ENCODE data around the gene MBNL1. TPM values are rescaled to one million over a fixed set of nuclear protein-coding genes. Genes with fewer than 3 reads are reported as not detected.

Gene MBNL1
- total RNA-seq, 8 experiments from 2014 or later, result 17.3 to 294 (median 44.8) TPM

GRCh38 chr3:152296382-152296781 is 27.7 kb downstream of the MBNL1 start:
- no peak for ATAC-seq (replicated peaks in 6 of 8)
- whole genome bisulfite sequencing, 10 experiments, result 64 to 100% (median 91%) methylated on average over 1 to 3 of the region's 3 CpGs
- no peak overlapping the region for H3K4me3 ChIP-seq
- in situ Hi-C loops (cut with MboI; ENCODE audit: low pct_unique_long_range_greater_than_20kb in 2 of 9, low sequenced_read_pairs in 9 of 9, unreplicated experiment in 9 of 9), result no loop called here
- no peak overlapping the region for H3K27ac ChIP-seq
- peaks cover 8 to 24% of the 10 kb centered on the region in 2 donors for H3K4me1 ChIP-seq (replicated peaks in 1 of 2)

GRCh38 chr3:152296971-152297370 is 28.2 kb downstream of the MBNL1 start:
- 88 to 100% (median 100%) methylated on average over 1 of the region's 1 CpG; no CpG with 5 or more reads in 3 of the 10 experiments for WGBS, 10 experiments
- in situ Hi-C loops (cut with MboI; ENCODE audit: low pct_unique_long_range_greater_than_20kb in 2 of 9, low sequenced_read_pairs in 9 of 9, unreplicated experiment in 9 of 9), result no loop called here
- H3K4me1 ChIP-seq (replicated peaks in 1 of 2), result peaks cover 12 to 30% of the 10 kb centered on the region in 2 donors
- H3K4me3 ChIP-seq, result no peak overlapping the region
- no peak for ATAC-seq (replicated peaks in 6 of 8)
- no peak overlapping the region for H3K27ac ChIP-seq

GRCh38 chr3:152298393-152299248 is 29.9 kb downstream of the MBNL1 start:
- peak overlapping the region; percentile 83 to 91 for H3K27ac ChIP-seq
- H3K4me3 ChIP-seq, result peak overlapping the region; percentile 38 to 59 (median 52)
- in situ Hi-C loops (cut with MboI; ENCODE audit: low pct_unique_long_range_greater_than_20kb in 2 of 9, low sequenced_read_pairs in 9 of 9, unreplicated experiment in 9 of 9), result no loop called here
- WGBS, 10 experiments, result 0 to 60% (median 23%) methylated on average over 2 to 14 of the region's 14 CpGs
- H3K4me1 ChIP-seq (replicated peaks in 1 of 2), result peaks cover 13 to 46% of the 10 kb centered on the region in 2 donors
- peak; percentile 74 to 98 (median 96) for ATAC-seq (replicated peaks in 6 of 8)

GRCh38 chr3:152299249-152299976 is 30.7 kb downstream of the MBNL1 start:
- Histone ChIP-seq H3K4me1 (replicated peaks in 1 of 2) (peaks cover 15 to 52% of the 10 kb centered on the region in 2 donors), H3K4me3 (peak overlapping the region; percentile 38 to 59 (median 52)), H3K27ac (peak overlapping the region; percentile 22 to 91)
- peak in 1 of 8 experiments; percentile 24 for ATAC-seq (replicated peaks in 6 of 8)
- in situ Hi-C loops (cut with MboI; ENCODE audit: low pct_unique_long_range_greater_than_20kb in 2 of 9, low sequenced_read_pairs in 9 of 9, unreplicated experiment in 9 of 9), result no loop called here
- 0 to 100% (median 72%) methylated on average over 1 to 9 of the region's 9 CpGs; no CpG with 5 or more reads in 1 of the 10 experiments for WGBS, 10 experiments

GRCh38 chr3:152300029-152300731 is 31.5 kb downstream of the MBNL1 start:
- Histone ChIP-seq H3K27ac (no peak overlapping the region), H3K4me1 (replicated peaks in 1 of 2) (peaks cover 17 to 59% of the 10 kb centered on the region in 2 donors), H3K4me3 (peak overlapping the region in 4 of 5 donors; percentile 47 to 59 (median 54))
- WGBS, 10 experiments, result 14 to 88% (median 80%) methylated on average over 3 to 8 of the region's 8 CpGs; no CpG with 5 or more reads in 1 of the 10 experiments
- in situ Hi-C loops (cut with MboI; ENCODE audit: low pct_unique_long_range_greater_than_20kb in 2 of 9, low sequenced_read_pairs in 9 of 9, unreplicated experiment in 9 of 9), result no loop called here
- ATAC-seq (replicated peaks in 6 of 8), result no peak

GRCh38 chr3:152301745-152302181 is 33.0 kb downstream of the MBNL1 start:
- Histone ChIP-seq H3K4me1 (replicated peaks in 1 of 2) (peaks cover 17 to 63% of the 10 kb centered on the region in 2 donors), H3K4me3 (peak overlapping the region in 4 of 5 donors; percentile 14 to 59 (median 38)), H3K27ac (no peak overlapping the region)
- in situ Hi-C loops (cut with MboI; ENCODE audit: low pct_unique_long_range_greater_than_20kb in 2 of 9, low sequenced_read_pairs in 9 of 9, unreplicated experiment in 9 of 9), result no loop called here
- ATAC-seq (replicated peaks in 6 of 8), result no peak
- 25 to 69% (median 53%) methylated on average over 1 to 3 of the region's 3 CpGs; no CpG with 5 or more reads in 1 of the 10 experiments for whole genome bisulfite sequencing, 10 experiments

GRCh38 chr3:152302521-152303021 is 33.8 kb downstream of the MBNL1 start:
- ATAC-seq (replicated peaks in 6 of 8), result peak in 3 of 8 experiments; percentile 5 to 32 (median 24)
- in situ Hi-C loops (cut with MboI; ENCODE audit: low pct_unique_long_range_greater_than_20kb in 2 of 9, low sequenced_read_pairs in 9 of 9, unreplicated experiment in 9 of 9), result no loop called here
- H3K4me3 ChIP-seq, result peak overlapping the region in 1 of 5 donors; percentile 59
- H3K27ac ChIP-seq, result no peak overlapping the region
- 0 to 92% (median 35%) methylated on average over 3 to 4 of the region's 4 CpGs; no CpG with 5 or more reads in 2 of the 10 experiments for WGBS, 10 experiments
- peaks cover 17 to 63% of the 10 kb centered on the region in 2 donors for H3K4me1 ChIP-seq (replicated peaks in 1 of 2)

- ATAC-seq (replicated peaks in 6 of 8), result no peak
- H3K27ac ChIP-seq, result no peak overlapping the region
- in situ Hi-C loops (cut with MboI; ENCODE audit: low pct_unique_long_range_greater_than_20kb in 2 of 9, low sequenced_read_pairs in 9 of 9, unreplicated experiment in 9 of 9), result no loop called here
- H3K4me1 ChIP-seq (replicated peaks in 1 of 2), result peaks cover 20 to 72% of the 10 kb centered on the region in 2 donors
- no peak overlapping the region for H3K4me3 ChIP-seq
Observed at GRCh38 chr3:152304160-152304559, 35.4 kb downstream of the MBNL1 start.

- Histone ChIP-seq H3K27ac (no peak overlapping the region), H3K4me3 (no peak overlapping the region), H3K4me1 (replicated peaks in 1 of 2) (peaks cover 17 to 76% of the 10 kb centered on the region in 2 donors)
- peak in 1 of 8 experiments; percentile 21 for ATAC-seq (replicated peaks in 6 of 8)
- 25 to 71% (median 53%) methylated on average over 1 to 2 of the region's 2 CpGs; no CpG with 5 or more reads in 2 of the 10 experiments for WGBS, 10 experiments
- in situ Hi-C loops (cut with MboI; ENCODE audit: low pct_unique_long_range_greater_than_20kb in 2 of 9, low sequenced_read_pairs in 9 of 9, unreplicated experiment in 9 of 9), result no loop called here
Observed at GRCh38 chr3:152305075-152305474, 36.3 kb downstream of the MBNL1 start.

GRCh38 chr3:152307829-152308474 is 39.2 kb downstream of the MBNL1 start:
- no peak overlapping the region for H3K27ac ChIP-seq
- in situ Hi-C loops (cut with MboI; ENCODE audit: low pct_unique_long_range_greater_than_20kb in 2 of 9, low sequenced_read_pairs in 9 of 9, unreplicated experiment in 9 of 9), result no loop called here
- no peak overlapping the region for H3K4me3 ChIP-seq
- 13 to 100% (median 38%) methylated on average over 1 of the region's 1 CpG; no CpG with 5 or more reads in 1 of the 10 experiments for WGBS, 10 experiments
- ATAC-seq (replicated peaks in 6 of 8), result peak in 7 of 8 experiments; percentile 14 to 62 (median 44)
- peaks cover 12 to 48% of the 10 kb centered on the region in 2 donors for H3K4me1 ChIP-seq (replicated peaks in 1 of 2)

- Histone ChIP-seq H3K4me1 (replicated peaks in 1 of 2) (peaks cover 12 to 43% of the 10 kb centered on the region in 2 donors), H3K4me3 (no peak overlapping the region), H3K27ac (no peak overlapping the region)
- ATAC-seq (replicated peaks in 6 of 8), result no peak
- in situ Hi-C loops (cut with MboI; ENCODE audit: low pct_unique_long_range_greater_than_20kb in 2 of 9, low sequenced_read_pairs in 9 of 9, unreplicated experiment in 9 of 9), result no loop called here
- 20 to 100% (median 71%) methylated on average over 1 of the region's 1 CpG; no CpG with 5 or more reads in 7 of the 10 experiments for whole genome bisulfite sequencing, 10 experiments
Observed at GRCh38 chr3:152308475-152308844, 39.7 kb downstream of the MBNL1 start.

- ATAC-seq (replicated peaks in 6 of 8), result no peak
- H3K27ac ChIP-seq, result no peak overlapping the region
- WGBS, 10 experiments, result 0 to 100% (median 75%) methylated on average over 1 to 3 of the region's 3 CpGs; no CpG with 5 or more reads in 1 of the 10 experiments
- in situ Hi-C loops (cut with MboI; ENCODE audit: low pct_unique_long_range_greater_than_20kb in 2 of 9, low sequenced_read_pairs in 9 of 9, unreplicated experiment in 9 of 9), result no loop called here
- H3K4me1 ChIP-seq (replicated peaks in 1 of 2), result peaks cover 12 to 40% of the 10 kb centered on the region in 2 donors
- H3K4me3 ChIP-seq, result no peak overlapping the region
Observed at GRCh38 chr3:152309031-152309430, 40.3 kb downstream of the MBNL1 start.
